DMS 273 treated with DMSO at 0.1 percent for 48 hours (cell line): ENCODE results near the gene SEC24D.

ENCODE experiments used
- DNase-seq: peaks from one replicate; lab custom pipeline; 2025; lab: John Stamatoyannopoulos, UW

The SEC24D gene

GRCh38 chr4:118842055-118842454, 6.1 kb upstream of the SEC24D start:
- no peak for DNase-seq

DNA sequence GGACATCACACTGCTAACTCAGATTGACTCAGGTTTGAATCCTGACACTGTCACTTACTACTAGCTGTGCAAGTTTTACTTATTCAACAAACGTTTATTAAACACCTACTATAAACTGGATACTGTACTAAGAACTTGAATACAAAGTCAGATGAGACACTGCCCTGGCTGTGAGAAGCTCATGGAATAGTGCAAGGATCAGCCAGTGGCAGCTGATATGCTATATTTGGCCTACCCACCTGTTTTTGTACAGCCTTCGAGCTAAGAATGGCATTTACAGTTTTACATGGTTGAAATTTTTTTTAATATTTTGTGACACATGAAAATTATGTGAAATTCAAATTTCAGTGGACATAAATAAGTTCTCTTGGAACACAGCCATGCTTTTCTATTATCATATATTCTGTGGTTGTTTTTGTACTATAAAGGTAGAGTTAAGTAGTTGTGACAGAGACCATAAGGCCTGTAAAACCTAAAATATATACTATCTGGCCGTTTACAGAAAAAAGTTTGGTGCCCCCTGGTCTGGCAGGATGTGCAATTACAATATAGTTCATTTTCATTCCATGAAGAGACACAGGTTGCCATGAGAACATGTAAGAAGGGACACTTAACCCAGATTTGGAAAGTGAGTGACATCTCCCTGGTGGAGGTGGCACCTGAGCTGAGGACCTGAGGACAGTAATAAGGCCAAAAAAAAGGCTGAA, 3.4 kb upstream of the SEC24D start:
- DNase-seq: no peak

DNA sequence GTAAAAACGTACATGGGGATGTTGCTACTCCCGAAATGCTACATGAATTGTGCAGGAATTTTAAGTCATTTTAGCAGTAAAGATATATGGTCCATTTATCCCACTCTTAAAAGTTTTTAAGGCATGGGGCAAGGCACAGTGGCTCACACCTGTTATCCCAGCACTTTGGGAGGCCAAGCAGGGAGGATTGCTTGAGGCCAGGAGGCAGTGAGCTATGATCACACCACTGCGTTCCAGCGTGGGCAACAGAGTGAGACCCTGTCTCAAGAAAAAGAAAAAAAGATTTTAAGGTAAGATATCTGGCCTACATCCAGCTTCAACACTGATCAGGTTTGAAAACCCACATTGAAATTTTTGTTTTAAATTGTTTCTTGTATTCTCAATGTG, 1.2 kb upstream of the SEC24D start:
- no peak for DNase-seq

GRCh38 chr4:118836301-118837120, 585 bp upstream of the SEC24D start:
- DNase-seq: peak; percentile 66

GRCh38 chr4:118834960-118835569, 861 bp downstream of the SEC24D start:
- DNase-seq: peak; percentile 7

GRCh38 chr4:118834070-118834469, 1.9 kb downstream of the SEC24D start:
- DNase-seq: no peak

DNA sequence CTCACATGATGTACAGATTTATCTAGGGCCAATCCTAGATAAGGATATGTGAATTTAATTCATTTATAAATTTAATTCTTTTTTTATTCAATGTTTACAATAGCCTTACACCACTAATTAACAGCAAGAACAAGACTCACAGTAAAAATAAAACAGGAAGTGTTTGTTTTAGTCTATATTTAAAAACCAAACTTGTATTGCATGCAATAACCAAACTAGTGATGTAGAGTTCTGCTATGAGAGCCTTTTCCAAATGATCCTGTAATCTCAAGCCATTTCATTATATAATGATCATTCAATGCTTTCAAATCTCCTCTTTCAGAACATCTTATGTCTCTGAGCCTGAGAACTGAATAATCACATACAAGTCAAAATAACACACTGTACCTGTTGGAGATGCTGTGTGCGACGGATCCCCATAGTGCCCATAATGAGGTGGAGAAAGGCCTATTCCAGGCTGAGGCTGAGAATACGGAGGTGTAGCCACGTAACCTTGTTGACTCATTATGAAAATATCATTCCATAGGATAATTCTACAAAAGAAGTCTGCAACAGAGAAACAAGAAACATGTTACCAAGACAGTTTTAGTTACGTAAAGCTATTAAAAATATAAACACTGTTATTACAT, 2.6 kb downstream of the SEC24D start:
- no peak for DNase-seq

GRCh38 chr4:118829107-118829506, 6.8 kb downstream of the SEC24D start:
- DNase-seq: no peak

- DNase-seq: no peak
Measured at GRCh38 chr4:118826723-118827444, 9.0 kb downstream of the SEC24D start.

GRCh38 chr4:118825799-118826198, 10.1 kb downstream of the SEC24D start:
- DNase-seq: no peak

GRCh38 chr4:118824141-118824540, 11.8 kb downstream of the SEC24D start:
- no peak for DNase-seq

DNA sequence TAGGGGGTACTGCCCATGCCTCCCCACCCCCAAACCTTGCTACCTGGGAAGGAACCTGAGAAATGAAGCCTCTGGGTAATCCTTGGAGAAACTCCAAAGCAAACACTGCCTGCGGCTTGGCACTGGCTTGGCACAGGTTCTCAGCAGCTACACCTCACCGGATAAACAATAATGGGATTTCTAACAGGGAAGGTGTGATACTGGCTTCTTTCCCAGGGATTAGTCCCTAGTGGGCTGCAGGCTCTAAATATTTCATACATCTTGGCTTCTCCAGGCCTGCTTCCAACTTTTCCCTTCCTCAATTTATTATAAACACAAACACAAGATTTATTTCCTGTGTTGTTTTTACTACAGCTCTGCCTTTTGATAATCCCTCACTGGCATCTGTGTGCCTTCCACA, 12.5 kb downstream of the SEC24D start:
- no peak for DNase-seq

DNA sequence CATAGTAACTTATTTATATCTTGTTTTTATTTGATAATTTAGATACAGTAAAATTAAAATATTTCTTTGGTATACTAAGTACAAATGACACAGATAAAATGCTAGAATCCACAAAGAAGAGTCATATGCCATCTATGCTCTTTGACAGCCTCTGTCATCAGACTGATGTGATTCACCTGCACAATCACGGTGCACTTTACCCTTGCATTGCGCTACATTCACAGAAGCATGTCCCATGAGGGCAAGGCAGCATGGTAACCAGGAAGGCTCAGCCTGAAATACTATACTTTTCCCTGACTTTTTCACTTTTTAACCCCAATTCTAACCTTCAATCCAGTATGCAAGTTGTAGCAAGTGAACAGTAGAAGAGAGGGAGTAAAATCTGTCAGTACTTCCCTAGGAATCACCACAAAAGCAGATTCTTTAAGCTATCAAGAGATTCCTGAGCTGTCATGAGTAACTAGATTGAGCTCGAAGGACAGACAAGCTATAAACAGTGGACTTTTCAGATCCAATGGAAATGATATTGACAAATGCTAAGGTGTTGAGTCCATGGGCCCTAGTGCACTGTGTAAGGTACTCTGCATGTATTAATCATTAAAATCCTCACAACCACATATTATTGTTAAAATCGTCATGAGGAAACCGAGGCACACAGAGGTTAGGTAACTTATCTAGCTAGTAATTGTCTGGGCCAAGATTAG, 14.2 kb downstream of the SEC24D start:
- no peak for DNase-seq

DNA sequence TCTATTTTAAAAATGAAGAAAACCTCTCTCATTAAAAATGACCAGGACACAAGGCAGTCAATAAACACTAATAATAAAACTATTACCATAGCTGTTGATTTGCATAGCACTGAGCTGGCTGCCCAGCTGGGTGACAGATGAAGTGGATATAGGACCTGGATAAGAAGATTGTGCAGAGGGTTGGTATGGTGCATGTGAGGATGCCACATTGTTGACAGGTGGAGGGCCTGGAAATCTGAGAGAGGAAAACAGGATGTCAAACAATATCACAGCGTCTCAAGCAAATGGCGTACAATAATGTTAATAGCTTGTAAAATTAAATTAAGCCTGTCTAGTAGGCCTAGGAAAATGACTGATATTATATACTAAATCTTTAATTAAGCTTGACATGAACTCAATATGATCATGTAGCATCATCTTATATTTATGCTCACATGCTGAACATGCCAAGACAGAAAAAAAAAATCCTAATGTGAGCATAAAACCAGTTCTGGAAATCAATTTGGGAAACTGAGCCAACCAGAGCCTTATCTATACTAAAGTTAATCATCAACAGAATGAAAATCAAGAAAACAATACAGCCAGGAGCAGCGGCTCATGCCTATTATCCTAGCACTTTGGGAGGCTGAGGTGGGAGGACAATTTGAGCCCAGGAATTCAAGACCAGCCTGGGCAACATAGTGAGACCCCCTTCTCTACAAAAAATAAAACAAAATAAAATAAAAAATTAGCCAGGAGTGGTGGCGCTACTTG, 18.6 kb downstream of the SEC24D start:
- DNase-seq: peak; percentile 3

GRCh38 chr4:118816538-118817177, 19.3 kb downstream of the SEC24D start:
- no peak for DNase-seq

DNA sequence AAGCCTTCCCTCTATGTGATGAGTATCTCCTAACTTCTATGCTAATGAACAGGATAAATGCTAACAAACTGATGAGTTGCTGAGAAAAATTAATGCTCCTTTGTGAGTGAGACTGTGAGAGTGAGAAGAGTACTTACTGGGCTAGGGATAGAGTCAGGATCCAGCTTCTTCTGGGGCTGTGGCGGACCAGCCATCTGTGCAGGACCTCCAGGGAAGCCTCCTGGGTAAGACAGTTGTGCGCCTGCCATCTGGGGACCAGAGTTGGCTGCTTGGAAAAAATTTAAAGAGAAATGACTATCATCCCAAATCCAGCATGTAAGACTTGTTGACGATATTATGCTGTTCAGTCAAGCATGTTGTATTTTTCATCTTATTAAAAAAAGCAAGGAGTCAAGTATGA, 21.0 kb downstream of the SEC24D start:
- no peak for DNase-seq

GRCh38 chr4:118814058-118814457, 21.9 kb downstream of the SEC24D start:
- no peak for DNase-seq

- no peak for DNase-seq
Measured at GRCh38 chr4:118813561-118813960, 22.4 kb downstream of the SEC24D start.

DNA sequence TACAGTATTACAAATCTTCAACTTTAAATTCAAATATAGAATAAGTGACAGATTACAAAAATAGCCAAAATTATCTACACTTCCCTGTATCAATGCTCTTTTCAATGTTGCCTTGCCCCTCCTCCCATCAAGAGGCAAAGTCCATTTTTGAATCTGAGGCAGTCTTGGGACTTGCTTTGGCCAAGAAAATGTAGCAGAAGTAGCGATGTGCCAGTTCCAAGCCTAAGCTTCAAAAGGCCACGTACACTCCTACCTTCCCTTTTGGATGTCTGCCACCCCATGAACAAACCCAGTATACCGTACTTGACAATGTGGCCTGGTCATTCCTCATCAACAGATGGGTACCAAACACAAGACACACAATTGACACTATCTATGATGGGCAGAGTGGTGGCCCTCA, 24.1 kb downstream of the SEC24D start:
- no peak for DNase-seq
